Peyer's patch (tissue), 4 donors: Measurements from ENCODE around the gene HSPA2. TPM values are rescaled to one million over a fixed set of nuclear protein-coding genes. Genes with fewer than 3 reads are reported as not detected.

ENCODE experiments used
- DNase-seq, 3 donors: peaks; one replicate each; pipeline ENCODE4 v3.0.0-alpha.2; 2017 to 2019
- H3K27ac ChIP-seq, 4 donors: fragments of 200-600 bp; sonication (generic); one replicate each; pipeline ENCODE4 v1.5.1; 2016 to 2019
- H3K27me3 ChIP-seq, 2 donors: fragments of 200-600 bp; sonication (generic); one replicate each; pipeline ENCODE4 v1.5.1; 2019
- H3K36me3 ChIP-seq, 3 donors: fragments of 200-600 bp; sonication (generic); one replicate each; pipeline ENCODE4 v1.5.1; 2016 to 2019
- H3K4me1 ChIP-seq, 4 donors: fragments of 200-600 bp; sonication (generic); one replicate each; pipeline ENCODE4 v1.5.1; 2016 to 2019
- H3K4me3 ChIP-seq, 4 donors: fragments of 200-600 bp; sonication (generic); 1 replicate in 3 of 4; 2 replicates in 1 of 4; pipeline ENCODE4 v1.5.1; 2016 to 2019; ENCODE audit warnings: mild to moderate bottlenecking in 1 of 4
- H3K9me3 ChIP-seq, 4 donors: fragments of 200-600 bp; sonication (generic); one replicate each; pipeline ENCODE4 v1.5.1; 2016 to 2019; ENCODE audit warnings: mild to moderate bottlenecking in 1 of 4
- CTCF ChIP-seq, 6 experiments: fragments of 450-650 bp in 4 of 6; fragments of 200-600 bp in 2 of 6; sonication (generic) in 1 of 6; IDR thresholded peaks; one replicate each; pipeline ENCODE4 v1.5.1; 2017 to 2019; ENCODE audit warnings: antibody characterized with exemption in 6 of 6, mild to moderate bottlenecking in 3 of 6, moderate library complexity in 1 of 6
- POLR2A ChIP-seq, 2 donors: fragments of 450-650 bp; IDR thresholded peaks; one replicate each; pipeline ENCODE4 v1.5.1; 2017; ENCODE audit warnings: antibody characterized with exemption in 2 of 2, mild to moderate bottlenecking in 2 of 2, moderate library complexity in 2 of 2
- total RNA-seq, 4 donors: library from RNA; depleted of rRNA; stranded (reverse); fragments of >200 nt; gene quantifications; one replicate each; pipeline ENCODE4 v1.1.0, GENCODE V29; 2016

The HSPA2 gene
- total RNA-seq, 4 donors from 2014 or later, result 4.2 to 9.9 (median 6.8) TPM

GRCh38 chr14:64504310-64504896 is 36.1 kb upstream of the HSPA2 start, which contains the start of gene ZBTB1:
Gene ZBTB1, plus strand, starts transcription at chr14:64504770. Its CDS starts 16,735 bp downstream, at chr14:64521505.
- Histone ChIP-seq H3K9me3 (no peaks in the 10 kb centered on the region), H3K36me3 (no peaks in the 10 kb centered on the region), H3K27me3 (no peaks in the 10 kb centered on the region), H3K4me3 (peak within 1 kb of the TSS; percentile 81 to 91 (median 90)), H3K27ac (peak within 1 kb of the TSS; percentile 98 to 100 (median 99)), H3K4me1 (peaks cover 5 to 63% (median 32%) of the 10 kb centered on the region in 4 donors)
- DNase-seq, result peak; percentile 77 to 91 (median 87)
- TF ChIP-seq CTCF (IDR thresholded peaks at IDR 0.05), result no peak
- TF ChIP-seq POLR2A (IDR thresholded peaks at IDR 0.05), result peak; percentile 79 to 82

- peak; percentile 88 to 95 (median 89) for DNase-seq
- Histone ChIP-seq H3K36me3 (no peaks in the 10 kb centered on the region), H3K4me3 (peak overlapping the region; percentile 81 to 91 (median 90)), H3K27ac (peak overlapping the region; percentile 98 to 100 (median 99)), H3K9me3 (no peaks in the 10 kb centered on the region), H3K27me3 (no peaks in the 10 kb centered on the region), H3K4me1 (peaks cover 5 to 57% (median 31%) of the 10 kb centered on the region in 4 donors)
- TF ChIP-seq CTCF (IDR thresholded peaks at IDR 0.05), result no peak
- no peak for TF ChIP-seq POLR2A (IDR thresholded peaks at IDR 0.05)
These were observed 35.4 kb upstream of the HSPA2 start for GRCh38 chr14:64504897-64505794.

- H3K4me3 ChIP-seq, result peak overlapping the region in 3 of 4 donors; percentile 89 to 91 (median 90)
- peaks cover 4 to 57% (median 24%) of the 10 kb centered on the region in 4 donors for H3K4me1 ChIP-seq
- DNase-seq, result no peak
- no peaks in the 10 kb centered on the region for H3K36me3 ChIP-seq
- H3K27me3 ChIP-seq, result no peaks in the 10 kb centered on the region
- TF ChIP-seq POLR2A (IDR thresholded peaks at IDR 0.05) (no peak), CTCF (IDR thresholded peaks at IDR 0.05) (no peak)
- H3K9me3 ChIP-seq, result no peaks in the 10 kb centered on the region
- peak overlapping the region; percentile 26 to 100 (median 98) for H3K27ac ChIP-seq
These were observed 33.8 kb upstream of the HSPA2 start for GRCh38 chr14:64506721-64507120.

- no peaks in the 10 kb centered on the region for H3K9me3 ChIP-seq
- H3K4me1 ChIP-seq, result peaks cover 0 to 57% (median 22%) of the 10 kb centered on the region in 4 donors
- peak overlapping the region in 2 of 4 donors; percentile 12 to 100 for H3K27ac ChIP-seq
- TF ChIP-seq CTCF (IDR thresholded peaks at IDR 0.05) (no peak), POLR2A (IDR thresholded peaks at IDR 0.05) (no peak)
- no peaks in the 10 kb centered on the region for H3K27me3 ChIP-seq
- DNase-seq, result peak in 1 of 3 donors; percentile 55
- no peak overlapping the region for H3K4me3 ChIP-seq
- H3K36me3 ChIP-seq, result no peaks in the 10 kb centered on the region
These were observed 33.0 kb upstream of the HSPA2 start for GRCh38 chr14:64507376-64508156.

- peaks cover 0 to 56% (median 22%) of the 10 kb centered on the region in 4 donors for H3K4me1 ChIP-seq
- H3K9me3 ChIP-seq, result no peaks in the 10 kb centered on the region
- no peaks in the 10 kb centered on the region for H3K27me3 ChIP-seq
- no peak overlapping the region for H3K4me3 ChIP-seq
- no peak for TF ChIP-seq POLR2A (IDR thresholded peaks at IDR 0.05)
- no peak for TF ChIP-seq CTCF (IDR thresholded peaks at IDR 0.05)
- DNase-seq, result no peak
- H3K36me3 ChIP-seq, result no peaks in the 10 kb centered on the region
- peak overlapping the region in 1 of 4 donors; percentile 100 for H3K27ac ChIP-seq
These were observed 32.2 kb upstream of the HSPA2 start for GRCh38 chr14:64508215-64508776.
